ENCODE data around the gene KRT77.
"Not testable (repeated sequence)": the region's sequence is repeated elsewhere in the genome, so short reads cannot be mapped to it uniquely, and the experiment has no call there.

Gene KRT77

DNA sequence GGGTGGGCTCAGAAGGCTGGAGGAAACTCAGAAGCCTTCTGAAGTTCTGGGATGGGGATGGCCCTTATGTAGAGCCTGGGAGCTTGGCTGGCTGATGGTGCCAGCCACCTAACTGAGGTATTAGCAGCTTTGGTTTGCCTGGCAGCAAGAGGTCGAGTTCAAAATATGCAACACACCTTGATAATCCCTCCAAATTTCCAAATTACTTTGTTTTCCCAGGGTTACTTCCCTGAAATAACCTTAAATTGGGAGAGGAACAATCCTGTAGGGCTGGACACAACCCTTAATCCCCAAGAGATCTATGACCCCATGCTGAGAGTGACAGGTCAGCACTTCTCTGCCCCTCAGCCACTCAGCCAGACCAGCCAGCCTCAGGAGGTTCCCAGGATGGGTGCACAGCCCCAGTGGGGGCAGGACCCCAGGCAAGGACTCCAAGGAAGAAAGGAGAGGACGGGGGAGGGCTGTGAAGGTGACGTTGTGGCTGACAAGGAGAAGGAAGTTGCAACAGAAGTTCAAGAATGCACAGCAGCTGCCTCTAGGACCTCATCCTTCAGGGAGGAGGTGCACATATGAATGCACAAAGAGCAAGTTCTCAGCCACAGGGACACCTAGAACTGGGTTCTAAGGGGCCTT, 18.6 kb upstream of the KRT77 start:
- no peak for DNase-seq

DNA sequence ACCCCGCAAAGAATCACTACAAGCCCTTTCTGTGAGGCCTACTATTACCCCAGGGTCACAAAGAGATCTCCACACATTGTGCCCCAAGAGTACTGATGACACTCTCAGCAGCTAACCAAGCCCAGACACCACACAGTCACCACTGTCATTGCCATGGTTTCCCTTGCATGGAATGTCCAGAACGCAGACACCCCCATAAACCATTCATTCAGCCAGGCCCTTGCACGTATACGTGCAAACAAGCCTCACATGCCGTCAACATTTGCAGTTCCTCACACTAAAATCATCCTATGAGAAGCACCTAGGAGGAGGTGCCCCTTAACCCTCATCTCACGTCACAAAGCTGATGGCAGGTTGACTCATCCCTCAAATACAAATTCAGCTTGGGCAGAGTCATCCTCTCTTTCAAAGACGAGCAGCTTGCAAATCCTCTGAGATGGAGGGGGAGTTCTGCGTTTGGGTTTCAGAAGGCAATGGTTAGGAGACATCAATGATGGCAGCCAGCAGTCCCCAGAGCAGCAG, 17.1 kb upstream of the KRT77 start:
- DNase-seq, result no peak

DNA sequence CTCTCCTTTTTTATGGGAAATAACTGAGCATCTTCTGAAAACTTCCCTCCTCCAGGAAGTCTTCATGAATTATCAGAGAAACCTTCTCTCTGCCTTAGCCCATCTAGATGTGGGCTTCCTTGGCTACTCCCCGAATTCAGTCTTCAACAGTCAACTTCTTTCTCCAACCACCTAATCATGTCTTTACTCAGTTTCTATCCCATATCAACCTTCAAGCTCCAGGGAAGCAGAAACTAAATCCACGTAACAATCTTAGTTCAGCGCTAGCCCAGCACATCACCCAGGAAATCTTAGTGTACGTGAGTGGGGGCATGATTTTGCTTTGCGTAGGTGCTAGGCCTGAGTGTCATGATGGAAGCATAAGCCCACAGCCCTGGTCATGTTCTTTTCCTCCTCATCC, 12.7 kb upstream of the KRT77 start:
- DNase-seq, result no peak

DNA sequence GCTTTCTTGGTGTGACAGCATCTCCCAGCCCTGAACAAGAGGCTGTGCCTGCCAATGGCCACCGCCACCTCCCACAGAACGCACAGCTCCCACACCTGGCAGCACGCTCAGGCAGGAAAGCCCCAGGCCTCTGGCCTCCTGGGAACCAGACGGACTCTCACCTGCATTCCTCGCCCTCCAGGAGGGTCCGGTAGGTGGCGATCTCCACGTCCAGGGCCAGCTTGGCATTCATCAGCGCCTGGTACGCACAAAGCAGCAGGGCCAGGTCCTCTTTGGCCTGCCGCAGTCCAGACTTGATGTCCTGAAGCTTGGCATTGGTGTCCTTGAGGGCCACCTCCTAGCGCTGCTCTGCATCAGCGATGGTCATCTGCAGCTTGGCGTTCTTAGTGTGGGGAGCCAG, 12.1 kb upstream of the KRT77 start:
- DNase-seq, result no peak

DNA sequence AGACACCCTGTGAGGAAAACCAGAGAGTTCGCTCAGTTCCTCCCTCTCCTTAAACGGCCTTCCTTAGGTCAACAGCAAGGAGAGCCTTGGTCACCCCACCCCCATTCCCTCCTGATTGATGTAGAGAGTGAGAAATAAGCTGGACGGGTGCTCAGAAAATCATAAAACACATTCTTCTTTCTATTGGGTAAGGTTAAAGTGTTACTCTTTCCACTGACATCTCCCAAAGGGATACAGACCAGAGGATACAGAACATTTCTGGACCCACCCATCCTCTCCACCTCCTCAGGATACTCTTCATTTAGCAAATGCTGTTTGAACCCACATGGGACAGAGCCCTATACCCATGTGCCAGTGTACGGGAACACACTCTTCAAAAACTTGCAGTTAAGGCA, 11.6 kb upstream of the KRT77 start:
- no peak for DNase-seq

DNA sequence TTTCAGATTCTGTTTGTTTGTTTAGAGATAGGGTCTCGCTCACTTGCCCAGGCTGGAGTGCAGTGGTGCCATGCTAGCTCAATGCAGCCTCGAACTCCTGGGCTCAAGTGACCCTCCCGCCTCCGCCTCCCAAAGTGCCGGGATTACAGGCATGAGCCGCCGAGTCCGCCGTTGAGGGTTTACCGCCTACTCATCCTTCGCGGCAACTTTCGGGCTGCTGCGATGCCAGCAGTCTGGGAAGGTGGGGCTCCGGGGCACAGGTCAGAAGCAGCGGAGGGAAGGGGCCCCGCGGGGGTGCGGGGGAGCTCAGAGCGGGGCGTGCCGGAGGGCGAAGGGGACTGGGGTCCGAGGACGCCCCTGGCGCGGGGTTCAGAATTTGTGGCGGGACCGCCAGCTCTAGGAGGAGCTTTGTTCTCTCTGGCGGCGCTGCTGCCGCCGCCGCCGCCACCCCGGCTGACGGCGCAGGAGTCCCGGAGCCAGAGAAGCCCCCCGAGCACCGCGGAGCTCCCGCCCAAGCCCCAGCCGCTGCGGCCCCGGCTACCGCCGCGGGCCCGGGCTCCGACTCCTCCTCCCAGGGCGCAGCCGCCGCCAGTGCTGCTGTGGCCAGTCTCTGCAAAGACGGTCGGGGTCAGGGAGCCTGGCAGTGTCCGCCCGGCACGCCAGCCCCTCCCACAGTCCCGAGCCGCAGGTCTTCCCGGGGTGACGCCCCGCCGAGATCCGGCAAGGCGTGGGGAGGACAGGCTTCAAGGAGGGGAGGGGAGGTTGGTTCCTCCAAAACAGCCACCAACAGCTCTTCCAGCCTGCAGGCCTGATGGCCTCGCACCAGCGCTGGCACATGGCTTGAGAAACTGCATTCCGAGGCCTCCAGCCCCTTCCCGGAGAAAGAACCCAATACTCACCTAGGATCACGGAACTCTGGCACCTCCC, 10.9 kb upstream of the KRT77 start:
- peak; percentile 34 for DNase-seq

DNA sequence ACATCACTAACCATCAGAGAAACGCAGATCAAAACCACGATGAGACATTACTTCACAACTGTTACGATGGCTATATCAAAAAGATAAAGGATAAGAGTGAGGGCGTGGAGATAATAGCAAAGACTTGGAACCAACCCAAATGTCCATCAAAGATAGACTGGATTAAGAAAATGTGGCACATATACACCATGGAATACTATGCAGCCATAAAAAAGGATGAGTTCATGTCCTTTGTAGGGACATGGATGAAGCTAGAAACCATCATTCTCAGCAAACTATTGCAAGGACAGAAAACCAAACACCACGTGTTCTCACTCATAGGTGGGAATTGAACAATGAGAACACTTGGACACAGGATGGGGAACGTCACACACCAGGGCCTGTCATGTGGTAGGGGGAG, 8.8 kb upstream of the KRT77 start:
- not testable (repeated sequence) for DNase-seq

DNA sequence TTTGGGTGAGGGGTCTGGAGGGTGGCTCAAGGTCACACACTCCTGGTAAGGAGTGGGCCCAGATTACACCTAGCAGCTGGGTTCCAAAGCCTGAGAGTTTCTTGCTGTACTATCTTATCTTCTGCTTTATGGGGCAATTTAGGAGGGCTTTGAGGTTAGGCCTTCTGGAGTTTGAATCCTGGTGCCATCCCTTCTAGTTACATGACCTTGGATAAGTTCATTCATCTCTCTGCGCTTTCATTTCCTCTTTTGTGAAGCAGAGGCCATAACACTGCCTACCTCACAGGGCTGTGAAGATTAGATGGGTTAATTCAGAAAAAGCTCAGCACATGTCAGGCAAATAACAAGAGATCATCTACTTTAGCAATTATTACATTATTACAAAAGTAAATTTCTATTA, 7.4 kb upstream of the KRT77 start:
- no peak for DNase-seq

DNA sequence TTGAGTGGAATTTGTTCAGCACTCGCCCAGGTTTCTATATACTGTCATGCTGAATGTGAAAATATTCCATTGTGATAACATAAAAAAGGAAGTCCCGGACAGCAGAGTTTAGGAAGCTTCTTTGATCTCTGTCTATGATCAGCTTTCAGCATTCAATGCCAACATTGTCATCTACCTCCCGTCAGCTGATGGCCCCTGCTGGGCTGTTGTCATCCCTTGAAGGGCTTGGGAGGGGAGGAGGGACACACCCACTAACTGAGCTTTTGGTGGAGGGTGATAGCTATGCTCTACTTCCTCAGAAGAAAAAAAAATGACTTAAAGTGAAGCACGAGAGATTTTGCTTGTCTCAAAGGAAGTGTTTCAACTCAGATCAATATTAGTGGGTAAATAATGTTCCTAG, 4.7 kb upstream of the KRT77 start:
- DNase-seq, result no peak

DNA sequence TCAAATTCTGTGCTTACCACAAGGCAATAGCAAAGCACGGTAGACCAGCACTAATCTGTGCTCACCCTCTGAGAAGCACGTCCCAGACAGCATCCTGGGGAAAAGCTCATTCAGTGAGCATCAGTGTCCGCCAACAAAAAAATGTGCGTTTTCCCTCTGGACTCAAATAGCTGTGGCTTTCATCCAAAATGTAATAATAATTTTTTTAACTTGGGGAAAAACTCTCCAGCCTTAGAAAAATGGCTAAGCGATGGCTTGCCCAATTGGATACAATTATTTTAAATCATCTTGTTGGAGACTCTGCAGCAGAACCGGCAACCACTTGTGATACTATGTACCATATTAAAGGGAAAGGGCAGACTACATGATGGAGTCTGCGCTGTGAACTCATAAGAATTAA, 1.1 kb upstream of the KRT77 start:
- DNase-seq, result no peak

DNA sequence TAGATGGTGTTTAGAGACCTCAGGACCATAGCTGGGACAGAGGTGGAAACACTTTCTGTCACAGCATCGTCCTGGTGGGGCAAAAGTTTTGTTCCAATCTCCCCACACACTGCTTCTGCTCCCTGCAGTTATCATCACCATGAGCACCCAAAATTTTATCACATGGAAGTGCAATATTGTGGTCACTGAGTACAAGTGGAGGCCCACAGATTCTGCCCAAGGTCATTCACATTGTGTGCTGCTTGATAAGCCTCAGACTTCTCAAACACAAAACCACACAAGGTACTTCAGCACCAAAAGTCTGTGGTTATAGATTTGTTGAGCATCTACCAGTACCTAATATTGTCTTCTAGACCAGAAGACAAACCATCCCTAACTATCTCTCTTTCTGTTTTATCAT, 554 bp upstream of the KRT77 start:
- no peak for DNase-seq

DNA sequence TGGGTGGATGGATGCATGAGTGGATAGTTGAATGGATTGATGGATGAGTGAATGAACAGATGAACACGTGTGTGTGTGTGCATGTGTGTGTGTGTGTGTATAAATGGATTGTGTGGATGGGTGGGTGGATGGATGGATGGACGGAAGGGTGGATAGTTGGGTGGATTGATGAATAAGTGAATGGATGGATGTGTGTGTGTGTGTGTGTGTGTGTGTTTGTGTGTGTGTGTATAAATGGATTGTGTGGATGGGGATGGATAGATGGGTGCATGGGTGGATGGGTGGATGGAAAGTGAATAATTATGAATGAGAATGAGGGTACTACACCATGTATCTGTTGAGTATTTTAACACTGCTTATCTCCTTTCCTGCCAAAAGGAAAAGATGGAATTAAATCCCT, 986 bp downstream of the KRT77 start:
- DNase-seq, result no peak

DNA sequence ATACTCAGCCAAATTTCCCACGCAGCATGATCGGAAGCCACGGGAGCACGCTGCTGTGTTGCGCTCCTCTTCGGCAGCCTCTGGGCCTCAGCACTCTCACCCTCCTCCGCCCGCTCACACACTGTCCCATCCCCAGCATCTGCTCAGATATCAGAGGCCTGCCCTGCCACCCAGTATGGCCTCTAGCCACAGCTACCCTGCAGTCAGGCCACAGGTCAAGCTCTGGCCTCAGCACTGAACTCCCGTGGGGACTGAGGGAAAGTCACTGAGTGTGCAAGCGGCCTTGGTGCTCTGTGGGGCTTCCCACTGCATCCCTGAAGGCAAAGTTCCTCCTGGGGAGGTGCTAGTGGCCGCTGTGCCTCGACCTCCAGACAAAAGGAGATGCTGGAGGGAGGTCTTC, 2.0 kb downstream of the KRT77 start:
- no peak for DNase-seq

DNA sequence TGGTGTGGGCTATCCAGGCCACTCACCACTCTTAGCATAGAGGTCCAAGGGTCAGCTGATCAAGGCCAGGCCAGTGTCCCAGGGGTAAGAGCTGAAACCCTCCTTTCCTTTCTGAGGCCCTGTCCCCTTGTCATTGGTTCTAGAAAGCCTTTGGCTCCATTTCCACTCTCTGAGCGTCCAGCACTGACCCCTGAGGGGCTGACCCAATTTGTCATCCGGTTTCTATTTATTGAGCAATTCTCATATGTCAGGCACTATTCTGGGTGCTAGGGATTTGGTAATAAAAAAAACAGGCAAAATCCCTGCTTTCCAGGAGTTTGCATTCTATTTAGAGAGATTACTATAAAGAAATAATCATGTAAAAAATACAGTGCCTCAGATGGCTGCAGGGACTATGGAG, 3.4 kb downstream of the KRT77 start:
- no peak for DNase-seq

DNA sequence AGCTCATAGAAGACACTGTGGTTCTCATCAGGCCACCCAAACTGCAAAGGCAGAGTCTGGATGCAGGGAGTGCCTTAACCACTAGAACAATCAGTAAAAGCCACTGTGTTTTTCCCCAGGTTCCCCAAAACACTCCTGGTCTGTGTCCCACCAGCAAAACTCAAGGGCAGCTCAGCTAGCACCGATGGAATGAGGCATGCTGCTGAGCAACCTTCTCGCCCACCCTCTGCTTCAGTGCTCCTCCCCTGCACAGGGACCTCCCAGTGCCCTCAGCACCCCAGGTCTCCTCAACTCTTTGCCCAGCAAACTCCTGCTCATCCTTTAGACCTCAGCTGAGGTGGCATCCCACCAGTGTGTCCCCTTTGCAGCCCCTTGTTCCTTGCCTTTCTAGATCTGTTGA, 4.0 kb downstream of the KRT77 start:
- no peak for DNase-seq

DNA sequence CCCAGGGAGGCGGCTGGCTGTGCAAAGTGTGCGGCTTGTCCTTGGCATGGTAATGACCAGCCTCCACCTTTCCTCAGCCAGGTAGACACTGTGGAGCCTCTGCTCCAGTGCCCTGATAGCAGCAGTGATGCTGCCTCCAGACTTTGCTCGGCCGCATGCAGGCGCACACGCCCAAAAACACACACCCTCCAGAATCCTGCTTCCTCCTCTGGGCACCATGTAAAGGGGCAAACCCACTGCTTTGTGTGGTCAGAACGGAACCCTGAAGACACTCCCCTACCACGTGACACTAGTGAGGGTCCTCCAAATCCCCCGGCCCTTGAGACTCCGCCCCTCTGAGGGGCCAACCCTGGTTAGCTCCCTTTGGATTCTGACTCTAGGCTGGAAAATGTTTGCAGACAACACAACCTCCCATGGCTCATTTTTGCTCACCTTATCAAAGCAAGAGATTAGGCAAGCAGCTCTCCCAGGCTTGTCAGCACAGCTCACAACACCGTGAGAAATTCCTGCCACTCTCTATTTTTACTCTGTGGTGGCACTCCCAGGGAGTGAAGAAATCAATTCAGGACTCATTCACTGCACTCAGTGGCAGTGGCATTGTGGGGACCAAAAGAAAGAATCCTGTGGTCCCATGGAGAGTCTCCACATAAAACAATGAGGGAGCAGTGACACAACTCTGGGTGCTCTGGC, 4.5 kb downstream of the KRT77 start:
- DNase-seq, result no peak

DNA sequence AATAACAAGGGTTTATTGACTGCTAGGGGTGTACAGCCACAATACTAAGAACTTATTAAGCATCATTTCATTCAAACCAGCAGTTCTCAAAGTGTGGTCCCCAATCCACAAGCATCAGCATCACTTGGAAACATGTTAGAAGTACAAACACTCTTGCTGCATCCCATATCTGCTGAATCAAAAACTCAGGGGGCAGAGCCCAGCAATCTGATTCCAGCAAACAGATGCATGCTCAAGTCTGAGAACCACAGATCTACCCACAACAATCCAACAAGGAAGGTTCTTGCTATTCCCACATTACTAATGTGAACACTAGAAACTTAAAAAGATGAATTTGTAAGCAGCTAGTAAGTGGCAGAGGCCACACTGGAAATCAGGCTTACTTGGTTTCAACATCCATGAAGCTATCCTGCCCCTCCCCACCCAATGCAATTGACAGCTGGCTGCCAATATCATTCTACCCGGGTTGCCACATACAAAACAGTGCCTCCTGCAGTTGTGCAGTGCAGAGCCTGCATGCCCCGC, 6.2 kb downstream of the KRT77 start:
- no peak for DNase-seq

DNA sequence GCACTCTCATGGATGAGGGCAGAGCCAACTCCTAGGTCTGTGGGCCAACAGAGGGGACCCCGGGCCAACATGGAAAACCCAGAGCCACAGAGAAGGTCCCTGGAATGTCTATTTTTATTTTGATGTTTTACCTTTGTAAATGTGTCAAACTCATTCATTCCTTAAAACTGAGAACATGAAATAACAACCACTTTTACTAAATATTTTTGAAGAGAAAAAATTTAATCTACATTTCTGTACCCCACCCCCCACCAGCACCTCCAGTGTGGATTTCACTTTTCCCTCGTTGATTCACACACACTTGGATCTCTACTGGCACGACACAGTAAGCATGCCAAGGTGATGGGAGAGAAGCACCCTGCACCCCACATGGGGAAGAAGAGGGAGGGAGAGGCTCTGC, 6.7 kb downstream of the KRT77 start:
- DNase-seq, result no peak

DNA sequence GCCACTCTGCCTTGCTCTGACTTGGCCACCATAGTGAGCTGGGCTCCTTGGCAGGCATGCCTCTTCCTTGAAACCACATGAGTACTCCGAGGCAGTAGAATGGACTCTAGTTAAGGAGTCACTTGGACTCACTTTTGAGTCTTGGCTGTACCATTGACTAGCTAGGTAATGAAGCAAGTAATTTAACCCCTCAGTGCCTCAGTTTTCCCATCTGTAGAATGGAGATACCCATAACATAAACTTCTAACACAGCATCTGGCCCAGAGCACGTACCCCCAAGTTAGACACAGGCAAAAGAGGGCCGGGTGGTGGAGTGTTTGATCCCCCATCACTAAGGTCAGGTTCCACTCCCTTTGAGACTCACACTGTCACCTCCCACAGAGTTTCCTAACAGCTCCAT, 8.3 kb downstream of the KRT77 start:
- DNase-seq, result no peak

DNA sequence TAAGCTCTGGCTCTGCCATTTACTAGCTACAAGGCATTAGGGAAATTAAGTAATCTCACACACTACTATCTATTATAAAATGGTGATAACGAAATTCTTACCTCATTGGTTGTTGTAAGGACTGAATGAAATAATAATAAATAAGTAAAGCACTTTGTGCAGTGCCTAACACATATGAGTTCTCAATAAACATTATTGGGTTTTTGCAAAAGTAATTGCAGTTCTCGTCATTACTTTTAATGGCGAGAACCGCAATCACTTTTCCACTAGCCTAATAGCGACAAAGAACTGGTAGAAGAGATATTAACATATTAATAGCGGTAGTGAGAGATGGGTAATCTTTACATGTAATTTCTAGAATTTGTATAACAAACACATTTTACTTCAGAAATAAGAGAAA, 9.2 kb downstream of the KRT77 start:
- no peak for DNase-seq

DNA sequence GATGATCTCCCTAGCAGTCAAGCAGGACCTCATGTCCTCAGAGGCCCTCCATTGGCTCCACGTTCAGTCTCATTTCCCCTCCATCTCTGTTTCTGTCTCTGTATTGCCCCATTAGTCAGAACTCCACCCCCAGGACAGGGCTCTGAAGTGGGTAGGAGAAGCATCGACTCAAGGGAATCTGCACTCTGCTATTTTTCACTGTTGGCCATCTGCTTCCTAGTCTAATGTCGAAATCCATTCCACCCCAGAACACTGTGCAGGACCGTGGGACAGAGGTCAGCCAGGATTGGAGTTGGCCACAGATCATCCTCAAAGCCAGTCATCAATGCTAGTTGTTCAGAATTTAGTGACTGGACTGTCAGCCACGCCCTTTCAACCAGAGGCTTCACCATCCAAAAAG, 10.1 kb downstream of the KRT77 start:
- DNase-seq, result no peak

DNA sequence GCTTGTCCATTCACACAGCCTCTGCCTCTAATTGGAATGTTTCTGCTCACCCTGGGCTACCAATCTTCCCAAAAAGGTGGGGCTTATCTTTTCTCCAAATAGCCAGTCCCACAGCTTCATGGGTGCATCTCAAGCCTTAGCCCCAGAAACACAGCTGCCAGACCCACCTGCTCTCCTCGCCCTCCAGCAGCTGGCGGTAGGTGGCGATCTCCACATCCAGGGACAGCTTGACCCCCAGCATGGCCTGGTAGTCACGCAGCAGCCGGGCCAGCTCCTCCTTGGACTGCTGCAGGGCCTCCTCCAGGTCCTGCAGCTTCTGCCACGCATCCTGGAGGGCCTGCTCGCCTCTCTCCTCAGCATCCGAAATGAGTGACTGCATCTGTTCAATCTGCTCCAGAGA, 11.1 kb downstream of the KRT77 start:
- DNase-seq, result no peak

DNA sequence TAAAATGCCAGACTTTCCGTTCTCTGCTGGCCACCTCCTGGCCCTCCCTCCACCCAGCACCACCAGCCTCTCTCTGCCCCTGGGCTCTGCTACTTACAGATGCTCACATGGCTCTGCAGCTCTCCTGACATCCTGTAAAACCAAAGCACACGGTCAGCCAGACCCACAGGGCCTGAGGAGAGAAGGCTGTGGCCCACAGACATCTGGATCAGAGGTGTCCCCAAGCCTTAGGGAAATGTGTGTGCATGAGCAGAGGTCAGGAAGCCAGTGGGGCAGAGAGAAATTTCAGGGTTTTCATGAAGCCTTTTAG, 11.5 kb downstream of the KRT77 start:
- no peak for DNase-seq
